OCI-LY1 (cell line): ENCODE measurements around the gene PROB1.

Experiments used
- H2AFZ ChIP-seq: fragments of 200-600 bp; sonication (generic), shearing (Covaris generic); 2 replicates; pipeline ENCODE4 v1.6.0; 2014; ENCODE audit warnings: antibody characterized with exemption, mild to moderate bottlenecking, low read length
- H3F3A ChIP-seq: fragments of 200-600 bp; sonication (generic), shearing (Covaris generic); 2 replicates; pipeline ENCODE4 v1.6.0; 2014; ENCODE audit warnings: mild to moderate bottlenecking, antibody characterized with exemption, low read length, moderate library complexity; ENCODE audit not compliant: insufficient read depth
- H3K27ac ChIP-seq: fragments of 200-600 bp; sonication (generic); 2 replicates; pipeline ENCODE4 v1.5.1; 2014; ENCODE audit warnings: low read length, mixed run types, mild to moderate bottlenecking, low read depth; ENCODE audit not compliant: poor library complexity, severe bottlenecking
- H3K27me3 ChIP-seq: fragments of 200-600 bp; sonication (generic); 2 replicates; pipeline ENCODE4 v1.6.0; 2014; ENCODE audit warnings: antibody characterized with exemption, mild to moderate bottlenecking, low read length, moderate library complexity; ENCODE audit not compliant: insufficient read depth
- H3K36me3 ChIP-seq: fragments of 200-600 bp; sonication (generic); 2 replicates; pipeline ENCODE4 v1.6.1; 2014; ENCODE audit warnings: mild to moderate bottlenecking, antibody characterized with exemption, low read length, moderate library complexity, mixed read lengths; ENCODE audit not compliant: insufficient read depth
- H3K4me1 ChIP-seq: fragments of 200-600 bp; sonication (generic); 2 replicates; pipeline ENCODE4 v1.5.1; 2014; ENCODE audit warnings: mild to moderate bottlenecking, low read length, moderate library complexity; ENCODE audit not compliant: insufficient read depth, severe bottlenecking
- H3K4me2 ChIP-seq: fragments of 200-600 bp; sonication (generic), shearing (Covaris generic); 2 replicates; pipeline ENCODE4 v1.6.1; 2014; ENCODE audit warnings: low read length
- H3K4me3 ChIP-seq: fragments of 200-600 bp; sonication (generic); 2 replicates; pipeline ENCODE4 v1.5.1; 2014; ENCODE audit warnings: low read length, low read depth, mild to moderate bottlenecking, mixed read lengths; ENCODE audit not compliant: poor library complexity, severe bottlenecking
- H3K79me2 ChIP-seq: fragments of 200-600 bp; shearing (Covaris generic); 2 replicates; pipeline ENCODE4 v1.6.1; 2016; ENCODE audit warnings: mixed run types, low read length, mixed read lengths; ENCODE audit not compliant: insufficient read depth
- H3K9ac ChIP-seq: fragments of 200-600 bp; sonication (generic), shearing (Covaris generic); 2 replicates; pipeline ENCODE4 v1.6.1; 2014; ENCODE audit warnings: mild to moderate bottlenecking, low read length, mixed read lengths
- H3K9me2 ChIP-seq: fragments of 200-600 bp; sonication (generic), shearing (Covaris generic); 2 replicates; pipeline ENCODE4 v1.6.1; 2014; ENCODE audit warnings: low read depth, mild to moderate bottlenecking, low read length, mixed read lengths
- H3K9me3 ChIP-seq: fragments of 200-600 bp; shearing (Covaris generic); 2 replicates; pipeline ENCODE4 v1.6.1; 2014; ENCODE audit warnings: low read length, mixed read lengths
- H4K20me1 ChIP-seq: fragments of 200-600 bp; sonication (generic), shearing (Covaris generic); 2 replicates; pipeline ENCODE4 v1.6.0; 2016; ENCODE audit warnings: mild to moderate bottlenecking, low read length; ENCODE audit not compliant: insufficient read depth
- CTCF ChIP-seq: fragments of 200-600 bp; sonication (generic), shearing (Covaris generic); IDR thresholded peaks from 2 replicates; pipeline ENCODE4 v1.5.1; 2017; ENCODE audit warnings: mild to moderate bottlenecking, antibody characterized with exemption, low read length, moderate library complexity, mixed read lengths
- EZH2 ChIP-seq: fragments of 200-600 bp; sonication (generic), shearing (Covaris generic); IDR thresholded peaks from 2 replicates; pipeline ENCODE4 v1.8.0; 2017; ENCODE audit warnings: borderline replicate concordance, mixed run types, mild to moderate bottlenecking, antibody characterized with exemption, low read length, moderate library complexity, mixed read lengths

PROB1 gene

GRCh38 chr5:139413963-139414362 is 19.1 kb upstream of the PROB1 start:
- H3K9me2 ChIP-seq: no peaks in the 10 kb centered on the region
- H3F3A ChIP-seq: no peaks in the 10 kb centered on the region
- no peak overlapping the region for H3K4me3 ChIP-seq
- H3K36me3 ChIP-seq: no peaks in the 10 kb centered on the region
- no peaks in the 10 kb centered on the region for H3K4me1 ChIP-seq
- H3K27ac ChIP-seq: no peak overlapping the region
- TF ChIP-seq CTCF (no peak), EZH2 (no peak)
- H3K4me2 ChIP-seq: no peak overlapping the region
- no peaks in the 10 kb centered on the region for H3K27me3 ChIP-seq
- H2AFZ ChIP-seq: no peak overlapping the region
- no peaks in the 10 kb centered on the region for H4K20me1 ChIP-seq
- no peaks in the 10 kb centered on the region for H3K79me2 ChIP-seq
- no peak overlapping the region for H3K9ac ChIP-seq
- H3K9me3 ChIP-seq: no peaks in the 10 kb centered on the region

GRCh38 chr5:139413153-139413552 is 18.2 kb upstream of the PROB1 start:
- no peak overlapping the region for H2AFZ ChIP-seq
- H3K36me3 ChIP-seq: no peaks in the 10 kb centered on the region
- no peak overlapping the region for H3K9ac ChIP-seq
- no peaks in the 10 kb centered on the region for H3K9me2 ChIP-seq
- H3K27ac ChIP-seq: no peak overlapping the region
- no peaks in the 10 kb centered on the region for H3K79me2 ChIP-seq
- peaks cover 6% of the 10 kb centered on the region for H3K4me1 ChIP-seq
- no peak overlapping the region for H3K4me3 ChIP-seq
- no peaks in the 10 kb centered on the region for H4K20me1 ChIP-seq
- H3K27me3 ChIP-seq: no peaks in the 10 kb centered on the region
- H3K4me2 ChIP-seq: no peak overlapping the region
- TF ChIP-seq EZH2: no peak
- TF ChIP-seq CTCF: no peak
- H3F3A ChIP-seq: no peaks in the 10 kb centered on the region
- H3K9me3 ChIP-seq: no peaks in the 10 kb centered on the region

- Histone ChIP-seq H3K9me2 (no peaks in the 10 kb centered on the region), H3K27me3 (no peaks in the 10 kb centered on the region), H2AFZ (no peak overlapping the region), H3K36me3 (no peaks in the 10 kb centered on the region), H3K9me3 (no peaks in the 10 kb centered on the region), H3K9ac (no peak overlapping the region), H4K20me1 (no peaks in the 10 kb centered on the region), H3K79me2 (no peaks in the 10 kb centered on the region), H3K4me2 (no peak overlapping the region), H3K4me1 (peaks cover 20% of the 10 kb centered on the region), H3K4me3 (no peak overlapping the region), H3F3A (no peaks in the 10 kb centered on the region), H3K27ac (no peak overlapping the region)
- TF ChIP-seq EZH2 (no peak), CTCF (no peak)
These were observed 16.3 kb upstream of the PROB1 start for GRCh38 chr5:139410993-139411828.
